PC-9 (cell line): Measurements from ENCODE around the gene NDUFA5. TPM values are rescaled to one million over a fixed set of nuclear protein-coding genes. Genes with fewer than 3 reads are reported as not detected.
"Not testable (repeated sequence)": the region's sequence is repeated elsewhere in the genome, so short reads cannot be mapped to it uniquely, and the experiment has no call there.

Experiments used
- BruUV-seq: library from RNA; stranded (reverse); fragments of 400-500 nt; replicated peaks from 2 replicates; lab custom pipeline; 2021; lab: Mats Ljungman, UMichigan
- CTCF ChIA-PET: fragments of 300-600 bp; sonication (Branson Sonifier 250); formaldehyde crosslinking; loops from one replicate; lab custom pipeline; 2022; ENCODE audit warnings: antibody characterized with exemption; lab: Charles Lee
- POLR2A ChIA-PET: fragments of 300-600 bp; sonication (Branson Sonifier 250); formaldehyde crosslinking; loops from one replicate; lab custom pipeline; 2022; ENCODE audit warnings: antibody characterized with exemption; ENCODE audit not compliant: unreplicated experiment; lab: Charles Lee
- DNase-seq, 2 experiments: peaks; one replicate each; pipeline versions ENCODE4 v3.0.0 to v3.0.0-alpha.2; 2015 to 2022; ENCODE audit warnings: mixed read lengths in 1 of 2
- H2AFZ ChIP-seq: fragments of 200-600 bp; sonication (generic); 2 replicates; pipeline ENCODE4 v1.8.1; 2017; ENCODE audit warnings: antibody characterized with exemption
- H3F3A ChIP-seq: fragments of 200-600 bp; sonication (generic); 2 replicates; pipeline ENCODE4 v1.8.1; 2017; ENCODE audit warnings: antibody characterized with exemption, mild to moderate bottlenecking, low read depth; ENCODE audit not compliant: insufficient read depth
- H3K27ac ChIP-seq: fragments of 200-600 bp; sonication (generic); 2 replicates; pipeline ENCODE4 v1.6.1; 2016; ENCODE audit warnings: mixed run types
- H3K27me3 ChIP-seq: fragments of 200-600 bp; sonication (generic); 2 replicates; pipeline ENCODE4 v1.6.1; 2016; ENCODE audit warnings: low read depth, mixed run types; ENCODE audit not compliant: insufficient read depth
- H3K36me3 ChIP-seq: fragments of 200-600 bp; sonication (generic); 2 replicates; pipeline ENCODE4 v1.6.1; 2016; ENCODE audit warnings: low read depth, mixed run types
- H3K4me1 ChIP-seq: fragments of 200-600 bp; sonication (generic); replicated peaks from 2 replicates; pipeline ENCODE4 v1.6.1; 2016; ENCODE audit warnings: mixed run types; ENCODE audit not compliant: insufficient read depth
- H3K4me2 ChIP-seq: fragments of 200-600 bp; sonication (generic); 2 replicates; pipeline ENCODE4 v1.6.1; 2017; ENCODE audit warnings: mixed run types
- H3K4me3 ChIP-seq: fragments of 200-600 bp; sonication (generic); 2 replicates; pipeline ENCODE4 v1.6.1; 2016; ENCODE audit warnings: mixed run types
- H3K79me2 ChIP-seq: fragments of 200-600 bp; sonication (generic); 2 replicates; pipeline ENCODE4 v1.6.1; 2017; ENCODE audit warnings: low read depth, mixed run types
- H3K9me2 ChIP-seq: fragments of 200-600 bp; sonication (generic); 2 replicates; pipeline ENCODE4 v1.8.1; 2017; ENCODE audit warnings: mild to moderate bottlenecking; ENCODE audit not compliant: insufficient read depth
- H3K9me3 ChIP-seq: fragments of 200-600 bp; sonication (generic); 2 replicates; pipeline ENCODE4 v1.8.1; 2016; ENCODE audit warnings: low read depth; ENCODE audit not compliant: insufficient read depth
- H4K20me1 ChIP-seq: fragments of 200-600 bp; sonication (generic); 2 replicates; pipeline ENCODE4 v1.8.1; 2017; ENCODE audit not compliant: insufficient read depth
- EZH2 ChIP-seq: fragments of 200-600 bp; sonication (generic); IDR thresholded peaks from 2 replicates; pipeline ENCODE4 v1.8.0; 2017; ENCODE audit warnings: antibody characterized with exemption, low read depth
- intact Hi-C: fragments of 100-400 bp; cut with micrococcal nuclease; formaldehyde crosslinking; loops from one replicate; pipeline ENCODE4 v1.10.0; 2022; ENCODE audit not compliant: unreplicated experiment
- total RNA-seq: library from RNA; stranded (reverse); gene quantifications from 2 replicates; pipeline ENCODE4 v1.2.3, GENCODE V29; 2021
- TF ChIP-seq, protein P1 (sequence below): fragments of 200-600 bp; sonication (generic); conservative IDR thresholded peaks from 2 replicates; pipeline ENCODE4 v1.6.1; 2017; ENCODE audit warnings: mixed run types, antibody characterized with exemption, mild to moderate bottlenecking, moderate library complexity

The NDUFA5 gene
- total RNA-seq, 1 experiment from 2014 or later, result 75.9 TPM

DNA sequence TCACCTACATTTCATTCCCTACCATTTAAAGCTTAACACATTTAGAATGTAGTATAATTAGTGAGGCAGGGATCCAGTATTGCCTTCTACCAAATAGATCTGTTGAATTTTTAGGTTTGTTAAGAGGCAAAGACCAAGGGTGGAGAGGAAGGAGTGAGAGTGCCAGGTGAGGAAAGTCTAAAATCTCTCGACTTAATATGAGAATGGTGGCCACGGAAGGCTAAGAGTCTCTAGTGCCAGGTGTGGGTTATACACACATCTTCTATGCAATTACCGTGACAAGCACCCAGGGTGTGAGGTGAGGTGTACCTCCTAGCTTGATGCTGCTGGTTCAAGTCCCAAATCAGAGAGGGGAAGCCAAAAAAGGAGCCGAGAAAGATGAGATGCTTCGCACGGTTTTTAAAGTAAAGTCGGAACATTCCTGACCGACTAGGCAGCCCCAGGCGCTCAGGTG lies 23.7 kb downstream of the NDUFA5 start:
- Histone ChIP-seq H3K9me3 (no peaks in the 10 kb centered on the region), H2AFZ (peak overlapping the region; percentile 100), H3K79me2 (no peaks in the 10 kb centered on the region), H3K27me3 (no peaks in the 10 kb centered on the region), H3K27ac (no peak overlapping the region), H3K9me2 (no peaks in the 10 kb centered on the region), H3K36me3 (no peaks in the 10 kb centered on the region), H3K4me1 (peaks cover 23% of the 10 kb centered on the region), H3F3A (peaks cover 14% of the 10 kb centered on the region; the same call in 1 of the 2 replicates), H3K4me3 (peak overlapping the region; percentile 96), H3K4me2 (peak overlapping the region; percentile 100), H4K20me1 (no peaks in the 10 kb centered on the region)
- TF ChIP-seq, protein P1, sequence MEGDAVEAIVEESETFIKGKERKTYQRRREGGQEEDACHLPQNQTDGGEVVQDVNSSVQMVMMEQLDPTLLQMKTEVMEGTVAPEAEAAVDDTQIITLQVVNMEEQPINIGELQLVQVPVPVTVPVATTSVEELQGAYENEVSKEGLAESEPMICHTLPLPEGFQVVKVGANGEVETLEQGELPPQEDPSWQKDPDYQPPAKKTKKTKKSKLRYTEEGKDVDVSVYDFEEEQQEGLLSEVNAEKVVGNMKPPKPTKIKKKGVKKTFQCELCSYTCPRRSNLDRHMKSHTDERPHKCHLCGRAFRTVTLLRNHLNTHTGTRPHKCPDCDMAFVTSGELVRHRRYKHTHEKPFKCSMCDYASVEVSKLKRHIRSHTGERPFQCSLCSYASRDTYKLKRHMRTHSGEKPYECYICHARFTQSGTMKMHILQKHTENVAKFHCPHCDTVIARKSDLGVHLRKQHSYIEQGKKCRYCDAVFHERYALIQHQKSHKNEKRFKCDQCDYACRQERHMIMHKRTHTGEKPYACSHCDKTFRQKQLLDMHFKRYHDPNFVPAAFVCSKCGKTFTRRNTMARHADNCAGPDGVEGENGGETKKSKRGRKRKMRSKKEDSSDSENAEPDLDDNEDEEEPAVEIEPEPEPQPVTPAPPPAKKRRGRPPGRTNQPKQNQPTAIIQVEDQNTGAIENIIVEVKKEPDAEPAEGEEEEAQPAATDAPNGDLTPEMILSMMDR, result no peak
- no peak for TF ChIP-seq EZH2
- no TSS peak for BruUV-seq
- intact Hi-C loops, result loop anchor here (1.0 to 10.0 kb wide), 3 partner anchors 23 to 379 kb away; partner anchors contain the start of gene NDUFA5
- POLR2A ChIA-PET, result interaction anchor here (0.6 to 0.7 kb wide), 3 partner anchors 23 to 350 kb away, joined by 3 to 20 read pairs (median 14); partner anchors contain the start of gene NDUFA5
- DNase-seq, result no peak
- CTCF ChIA-PET, result interaction anchor here (0.6 to 2.2 kb wide), 2 partner anchors 39 to 343 kb away, joined by 5 to 9 read pairs; no protein-coding TSS in a partner anchor

DNA sequence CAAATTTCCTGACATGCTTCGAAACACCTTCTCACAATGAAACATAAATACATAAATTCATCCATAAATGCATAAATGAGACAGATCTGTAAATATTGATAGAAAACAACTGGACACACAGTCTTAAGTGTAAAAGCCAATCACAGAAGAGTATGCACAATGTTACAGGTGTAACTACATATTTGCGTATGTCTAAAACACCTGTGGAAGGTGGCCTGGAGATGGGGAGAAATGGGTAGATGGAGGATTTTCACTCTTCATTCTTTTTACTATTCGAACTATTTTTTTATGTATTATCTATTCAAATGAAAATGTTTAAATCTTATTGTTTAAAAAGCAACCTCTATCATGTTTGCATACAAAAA lies 24.1 kb downstream of the NDUFA5 start:
- no peaks in the 10 kb centered on the region for H3K27me3 ChIP-seq
- H4K20me1 ChIP-seq, result no peaks in the 10 kb centered on the region
- H3K4me2 ChIP-seq, result peak overlapping the region; percentile 100
- intact Hi-C loops, result loop anchor here (10.0 kb wide), 1 partner anchor 379 kb away; no protein-coding TSS in a partner anchor
- DNase-seq, result no peak
- H3K9me2 ChIP-seq, result no peaks in the 10 kb centered on the region
- no TSS peak for BruUV-seq
- ChIA-PET CTCF (interaction anchor here (2.2 kb wide), 1 partner anchor 39 kb away, joined by 9 read pairs; no protein-coding TSS in a partner anchor), POLR2A (no interaction called here)
- TF ChIP-seq EZH2, result no peak
- TF ChIP-seq, protein P1, result no peak
- no peaks in the 10 kb centered on the region for H3K79me2 ChIP-seq
- no peak overlapping the region for H3K27ac ChIP-seq
- no peaks in the 10 kb centered on the region for H3K9me3 ChIP-seq
- peaks cover 22% of the 10 kb centered on the region for H3K4me1 ChIP-seq
- H2AFZ ChIP-seq, result peak overlapping the region; percentile 100; the same call in 1 of the 2 replicates
- peak overlapping the region; percentile 96; the same call in 1 of the 2 replicates for H3K4me3 ChIP-seq
- H3F3A ChIP-seq, result peaks cover 13% of the 10 kb centered on the region; the same call in 1 of the 2 replicates
- H3K36me3 ChIP-seq, result no peaks in the 10 kb centered on the region

DNA sequence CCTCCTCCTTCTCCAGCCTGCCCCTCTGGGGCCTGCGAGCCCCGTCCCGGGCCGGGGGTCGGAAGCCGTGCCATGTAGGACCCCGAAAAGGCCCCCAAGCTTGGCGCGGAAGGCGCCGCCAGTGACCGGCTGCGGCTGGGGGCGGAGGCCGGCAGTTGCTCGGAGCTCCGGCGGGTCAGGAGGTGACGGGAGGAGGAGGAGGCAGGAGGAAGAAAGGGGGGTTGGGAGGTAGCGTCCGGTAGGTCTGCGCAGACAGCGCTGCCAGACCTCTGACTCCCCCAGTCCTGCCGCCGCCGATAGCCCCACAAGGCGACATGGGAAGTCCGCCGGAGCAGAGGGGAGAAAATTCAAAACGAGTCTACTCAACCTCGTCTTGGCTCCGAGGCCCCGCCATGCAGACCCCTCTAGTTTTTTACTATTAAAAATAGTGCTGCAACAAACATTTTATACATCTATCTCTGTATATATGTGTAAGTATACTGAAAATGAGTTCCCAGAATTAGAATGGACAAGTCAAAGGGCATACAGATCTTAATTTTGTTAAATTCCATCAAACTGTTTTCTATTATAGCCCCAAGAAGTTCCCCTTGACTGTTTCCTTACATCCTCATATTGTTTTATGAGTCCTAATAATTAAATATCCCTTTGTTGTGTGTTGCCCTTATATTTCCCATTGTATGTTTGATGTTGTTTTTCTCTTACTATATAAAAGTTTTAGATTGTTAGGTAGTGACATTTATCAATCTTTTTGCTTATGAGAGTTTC lies 24.6 kb downstream of the NDUFA5 start:
- H2AFZ ChIP-seq, H3K36me3 ChIP-seq, H4K20me1 ChIP-seq, POLR2A ChIA-PET, H3K4me3 ChIP-seq, H3F3A ChIP-seq, BruUV-seq, H3K79me2 ChIP-seq, H3K27ac ChIP-seq, H3K9me2 ChIP-seq, H3K27me3 ChIP-seq, H3K9me3 ChIP-seq: not testable (repeated sequence)
- peak in 1 of 2 experiments; percentile 26 for DNase-seq
- intact Hi-C loops, result loop anchor here (10.0 kb wide), 1 partner anchor 378 kb away; no protein-coding TSS in a partner anchor
- CTCF ChIA-PET, result interaction anchor here (2.2 kb wide), 1 partner anchor 38 kb away, joined by 9 read pairs; no protein-coding TSS in a partner anchor
- Histone ChIP-seq H3K4me2 (peak overlapping the region; percentile 100; the same call in 1 of the 2 replicates), H3K4me1 (peaks cover 17% of the 10 kb centered on the region)

DNA sequence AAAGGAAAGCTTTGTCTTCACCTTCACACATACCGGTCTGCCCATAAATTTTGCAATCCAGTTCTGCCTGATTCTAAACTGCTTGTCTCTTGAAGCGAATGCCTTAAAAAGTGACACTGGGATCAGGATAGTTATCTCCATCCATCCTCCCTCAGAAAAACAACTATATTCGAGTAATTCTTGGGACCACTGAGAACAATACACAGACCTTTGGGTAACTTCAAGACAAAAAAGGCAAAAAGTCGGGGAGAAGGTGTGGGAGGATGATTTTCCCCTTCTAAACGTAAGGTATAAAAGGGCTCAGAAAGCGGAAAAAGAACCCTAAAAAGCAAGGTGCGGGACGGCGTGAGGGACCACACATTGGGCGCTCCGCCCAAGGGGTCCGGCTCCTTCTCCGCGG lies 25.3 kb downstream of the NDUFA5 start:
- intact Hi-C loops, result loop anchor here (10.0 kb wide), 1 partner anchor 378 kb away; no protein-coding TSS in a partner anchor
- H2AFZ ChIP-seq, H3K4me2 ChIP-seq, DNase-seq, H3K9me2 ChIP-seq, H3F3A ChIP-seq, H3K27ac ChIP-seq, H3K79me2 ChIP-seq, H3K9me3 ChIP-seq, H4K20me1 ChIP-seq, POLR2A ChIA-PET, H3K36me3 ChIP-seq, BruUV-seq, H3K27me3 ChIP-seq, H3K4me3 ChIP-seq, CTCF ChIA-PET: not testable (repeated sequence)
- H3K4me1 ChIP-seq, result peaks cover 10% of the 10 kb centered on the region; the same call in 1 of the 2 replicates

DNA sequence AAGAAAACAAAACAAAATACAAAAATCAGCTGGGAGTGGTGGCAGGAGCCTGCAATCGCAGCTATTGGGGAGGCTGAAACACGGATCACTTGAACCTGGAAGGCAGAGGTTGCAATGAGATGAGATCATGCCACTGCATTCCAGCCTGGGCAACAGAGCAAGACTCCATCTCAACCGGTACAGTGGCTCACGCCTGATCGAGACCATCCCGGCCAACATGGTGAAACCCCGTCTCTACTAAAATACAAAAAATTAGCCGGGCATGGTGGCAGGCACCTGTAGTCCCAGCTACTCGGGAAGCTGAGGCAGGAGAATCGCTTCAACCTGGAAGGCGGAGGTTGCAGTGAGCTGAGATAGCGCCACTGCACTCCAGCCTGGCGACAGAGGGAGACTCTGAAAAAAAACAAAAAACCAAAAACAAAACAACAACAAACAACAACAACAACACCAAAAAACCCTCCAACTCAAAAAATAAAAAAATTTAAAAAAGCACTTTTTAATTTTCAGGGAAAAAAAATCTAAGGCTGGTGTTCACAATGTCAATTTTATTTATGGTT lies 27.5 kb downstream of the NDUFA5 start:
- BruUV-seq, H3F3A ChIP-seq, H3K4me1 ChIP-seq, H3K4me3 ChIP-seq, H3K4me2 ChIP-seq, H3K79me2 ChIP-seq, H4K20me1 ChIP-seq, H3K27me3 ChIP-seq, CTCF ChIA-PET, POLR2A ChIA-PET, H3K9me3 ChIP-seq, H2AFZ ChIP-seq, H3K27ac ChIP-seq, DNase-seq, H3K36me3 ChIP-seq, H3K9me2 ChIP-seq: not testable (repeated sequence)
- intact Hi-C loops, result loop anchor here (10.0 kb wide), 1 partner anchor 375 kb away; no protein-coding TSS in a partner anchor
